SK-N-MC (cell line): Measurements from ENCODE around the gene PTX3.

Source experiments
- DNase-seq: peaks from one replicate; pipeline ENCODE4 v3.0.0-alpha.2; 2011; ENCODE audit warnings: low read depth, low spot score
- H3K27ac ChIP-seq: fragments of 200-600 bp; sonication (generic); 2 replicates; pipeline ENCODE4 v1.5.1; 2016; ENCODE audit warnings: mixed run types
- H3K36me3 ChIP-seq: fragments of 200-600 bp; sonication (generic); 2 replicates; pipeline ENCODE4 v1.6.1; 2017; ENCODE audit warnings: antibody characterized with exemption, low read length, mixed read lengths; ENCODE audit not compliant: insufficient read depth
- H3K4me3 ChIP-seq: fragments of 200-600 bp; sonication (generic); 2 replicates; pipeline ENCODE4 v1.5.1; 2016
- H3K9ac ChIP-seq: fragments of 200-600 bp; sonication (generic); 2 replicates; pipeline ENCODE4 v1.8.0; 2017; ENCODE audit warnings: mixed run types, mixed read lengths; ENCODE audit not compliant: insufficient read length
- H3K9me3 ChIP-seq: fragments of 200-600 bp; sonication (generic); 2 replicates; pipeline ENCODE4 v1.6.1; 2017; ENCODE audit warnings: low read depth, mild to moderate bottlenecking, antibody characterized with exemption, low read length, moderate library complexity, mixed read lengths
- EZH2 ChIP-seq: fragments of 200-600 bp; sonication (generic); IDR thresholded peaks from one replicate; pipeline ENCODE4 v1.6.1; 2017; ENCODE audit warnings: antibody characterized with exemption
- FOXP2 ChIP-seq: optimal IDR thresholded peaks from 2 replicates; pipeline ENCODE3; 2011; ENCODE audit warnings: mild to moderate bottlenecking, moderate library complexity; ENCODE audit not compliant: insufficient read depth; ENCODE audit errors: extremely low read length, control extremely low read depth
- POLR2AphosphoS5 ChIP-seq: IDR thresholded peaks from 2 replicates; pipeline ENCODE4 v1.6.1; 2012; ENCODE audit warnings: mild to moderate bottlenecking, low read depth, low read length, borderline replicate concordance

The PTX3 gene

DNA sequence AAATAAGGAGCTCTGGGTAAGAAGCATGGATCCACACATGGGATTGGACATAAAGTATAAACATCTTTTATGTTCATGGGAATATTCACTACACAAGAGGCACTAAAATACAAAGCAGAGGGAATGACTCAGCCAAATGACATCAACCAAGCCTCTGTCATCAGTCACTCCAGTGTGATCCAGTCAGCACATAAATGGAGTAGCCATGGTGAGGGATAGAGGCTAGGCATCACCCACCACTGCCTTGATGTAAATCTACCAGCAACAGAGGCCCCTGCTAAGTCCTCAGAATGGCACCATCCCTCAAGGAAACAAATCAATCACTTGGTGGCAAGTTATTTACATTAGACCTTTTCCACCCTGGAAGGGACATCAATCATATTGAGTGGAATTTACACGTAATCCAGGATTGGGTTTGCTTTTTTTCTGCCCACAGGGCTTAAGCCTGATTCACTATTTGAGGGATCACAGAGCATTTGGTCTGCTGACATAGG lies 39.3 kb downstream of the PTX3 start:
- no peak for TF ChIP-seq FOXP2
- TF ChIP-seq EZH2, result no peak
- TF ChIP-seq POLR2AphosphoS5, result no peak
- Histone ChIP-seq H3K9me3 (no peaks in the 10 kb centered on the region), H3K36me3 (no peaks in the 10 kb centered on the region), H3K9ac (no peak overlapping the region), H3K4me3 (no peak overlapping the region), H3K27ac (no peak overlapping the region)
- DNase-seq, result no peak

DNA sequence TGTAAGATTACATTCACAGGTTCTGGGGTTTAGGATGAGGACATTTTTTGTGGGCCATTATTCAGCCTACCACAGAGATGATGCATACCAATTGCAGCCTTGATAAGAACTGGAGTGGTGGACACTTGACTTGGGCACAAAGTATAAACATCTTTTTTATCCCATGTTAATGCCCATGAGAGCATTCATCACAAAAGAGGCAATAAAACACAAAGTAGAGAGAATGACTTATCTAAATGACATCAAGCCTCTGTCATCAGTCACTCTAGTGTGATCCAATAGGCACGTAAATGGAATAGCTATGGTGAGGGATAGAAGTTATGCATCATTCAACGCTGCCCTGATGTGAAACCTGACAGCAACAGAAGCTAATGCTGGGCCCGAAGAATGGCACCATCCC lies 40.8 kb downstream of the PTX3 start:
- Histone ChIP-seq H3K9me3 (no peaks in the 10 kb centered on the region), H3K36me3 (no peaks in the 10 kb centered on the region), H3K9ac (no peak overlapping the region), H3K27ac (no peak overlapping the region), H3K4me3 (no peak overlapping the region)
- DNase-seq, result no peak
- no peak for TF ChIP-seq EZH2
- no peak for TF ChIP-seq POLR2AphosphoS5
- no peak for TF ChIP-seq FOXP2

DNA sequence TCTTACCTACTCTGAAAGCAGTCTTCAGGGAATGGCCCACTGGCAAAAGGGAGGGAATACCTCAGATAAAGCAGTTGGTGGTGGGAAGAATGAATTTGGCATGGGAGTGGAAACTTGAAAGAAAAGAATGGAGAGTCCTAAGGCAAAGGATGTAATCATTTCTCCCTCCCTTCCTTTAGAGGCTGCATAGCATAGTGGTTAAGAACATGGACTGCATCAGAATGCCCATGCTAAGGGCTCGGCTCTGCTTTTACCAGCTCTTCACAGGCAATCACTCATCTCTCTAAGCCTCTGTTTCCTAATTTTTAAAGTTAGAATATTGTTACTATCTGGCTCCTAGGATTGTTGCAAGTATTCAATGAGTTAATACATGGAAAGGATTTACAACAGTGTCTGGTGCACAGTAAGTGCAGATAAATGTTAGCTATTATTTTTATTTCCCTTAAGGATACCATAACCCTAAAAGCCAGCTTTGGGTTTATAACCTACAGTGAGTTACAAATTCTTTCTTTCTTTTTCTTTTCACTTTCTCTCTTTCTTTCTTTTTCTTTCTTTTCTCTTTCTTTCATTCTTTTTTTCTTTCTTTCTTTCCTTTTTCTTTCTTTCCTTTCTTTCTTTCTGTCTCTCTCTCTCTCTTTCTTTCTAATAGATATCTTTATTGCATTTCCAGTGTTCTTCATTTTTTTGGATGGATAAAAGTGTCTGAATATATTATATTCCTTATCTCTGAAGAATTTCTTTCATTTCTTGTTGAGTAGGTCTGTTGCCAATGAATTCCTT lies 43.0 kb downstream of the PTX3 start:
- Histone ChIP-seq H3K4me3 (no peak overlapping the region), H3K27ac (no peak overlapping the region), H3K9ac (no peak overlapping the region), H3K36me3 (no peaks in the 10 kb centered on the region), H3K9me3 (no peaks in the 10 kb centered on the region)
- no peak for TF ChIP-seq POLR2AphosphoS5
- no peak for DNase-seq

DNA sequence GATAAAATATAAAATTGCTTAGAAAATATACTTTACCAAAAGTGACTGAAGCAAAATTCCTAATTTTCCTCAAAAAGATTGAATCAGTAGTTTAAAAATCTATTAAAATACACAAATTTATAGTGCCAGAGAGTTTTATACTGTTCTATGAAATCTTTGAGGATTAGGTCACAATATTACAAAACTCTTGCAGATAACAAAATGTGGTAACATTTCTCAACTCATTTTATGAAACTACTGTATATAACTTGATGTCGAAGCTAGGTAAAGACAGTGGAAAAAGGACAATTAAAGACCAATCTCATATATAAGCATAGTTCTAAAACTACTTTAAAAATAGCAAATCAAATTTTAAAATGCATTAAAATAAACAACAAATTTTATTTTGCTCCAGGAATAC lies 50.7 kb downstream of the PTX3 start:
- Histone ChIP-seq H3K9ac (no peak overlapping the region), H3K36me3 (no peaks in the 10 kb centered on the region), H3K4me3 (no peak overlapping the region), H3K9me3 (no peaks in the 10 kb centered on the region), H3K27ac (no peak overlapping the region)
- DNase-seq, result no peak
- TF ChIP-seq POLR2AphosphoS5 (no peak), EZH2 (no peak), FOXP2 (no peak)

DNA sequence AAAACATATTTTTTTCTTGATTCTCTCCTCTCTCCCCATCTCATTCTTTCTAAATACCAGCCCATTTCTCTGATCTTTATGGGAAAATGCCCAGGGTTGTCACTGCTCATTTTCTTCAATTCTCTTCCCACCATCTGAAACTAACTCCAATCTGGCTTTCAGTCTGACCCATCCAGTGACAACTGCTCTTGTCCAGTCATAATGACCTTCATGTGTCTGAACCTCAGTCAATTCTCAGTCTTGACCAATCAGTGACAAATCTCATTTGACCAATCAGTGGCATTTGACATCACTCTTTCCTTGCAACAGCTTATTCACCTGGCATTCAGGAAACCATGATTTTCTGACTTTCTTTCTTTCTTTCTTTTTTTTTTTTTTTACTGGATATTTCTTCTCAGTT lies 51.5 kb downstream of the PTX3 start:
- H3K9ac ChIP-seq, result no peak overlapping the region
- no peak for TF ChIP-seq FOXP2
- no peak for TF ChIP-seq POLR2AphosphoS5
- TF ChIP-seq EZH2, result no peak
- H3K36me3 ChIP-seq, result no peaks in the 10 kb centered on the region
- DNase-seq, result no peak
- H3K4me3 ChIP-seq, result no peak overlapping the region
- H3K9me3 ChIP-seq, result no peaks in the 10 kb centered on the region
- no peak overlapping the region for H3K27ac ChIP-seq

DNA sequence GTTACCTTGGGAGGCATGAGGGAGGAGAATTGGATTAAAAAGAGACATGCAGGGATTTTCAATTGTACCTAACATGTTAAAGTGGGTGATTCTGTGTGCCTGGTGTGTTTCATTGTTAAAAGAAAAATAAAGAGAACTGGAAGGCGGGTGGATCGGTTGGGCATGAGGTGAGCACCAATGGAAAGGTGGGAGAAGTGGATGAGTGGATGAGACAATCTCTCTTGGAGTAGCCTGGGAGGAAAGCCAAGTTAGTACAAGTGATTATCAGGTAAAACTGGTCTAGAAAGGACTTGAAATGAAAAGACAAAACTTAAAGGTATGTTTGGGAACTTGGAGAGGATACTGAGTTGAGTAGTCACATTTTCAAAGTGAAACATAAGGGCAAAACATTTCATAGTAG lies 54.5 kb downstream of the PTX3 start:
- H3K9me3 ChIP-seq, result no peaks in the 10 kb centered on the region
- no peak overlapping the region for H3K27ac ChIP-seq
- no peak overlapping the region for H3K9ac ChIP-seq
- no peak for DNase-seq
- TF ChIP-seq FOXP2, result no peak
- no peak overlapping the region for H3K4me3 ChIP-seq
- no peaks in the 10 kb centered on the region for H3K36me3 ChIP-seq
